Left colon (tissue), 2 donors: ENCODE measurements around the gene NCBP2. TPM values are rescaled to one million over a fixed set of nuclear protein-coding genes. Genes with fewer than 3 reads are reported as not detected.
"Not testable (repeated sequence)": the region's sequence is repeated elsewhere in the genome, so short reads cannot be mapped to it uniquely, and the experiment has no call there.

Source experiments
- ATAC-seq: fragments of 200-7000 bp; cut with Tn5 transposase; one replicate; pipeline ENCODE4 v1.9.1; 2020; ENCODE audit warnings: mild to moderate bottlenecking, moderate library complexity
- DNase-seq, 2 donors: peaks; one replicate each; pipeline ENCODE4 v3.0.0-alpha.2; 2020
- intact Hi-C, 2 donors: fragments of 100-400 bp; cut with DNase I in 1 of 2; cut with micrococcal nuclease in 1 of 2; formaldehyde crosslinking; loops; one replicate each; pipeline versions ENCODE4 v1.11.2 to v1.14.0; 2022; cut with DNase I, micrococcal nuclease
- total RNA-seq, 2 donors: library from RNA; stranded (reverse); fragmentation: NEBNext Ultra II Directional; extraction: Animal tissue kit (Norgen Biotek cat#: 25700); gene quantifications; one replicate each; pipeline ENCODE4 v1.2.1, GENCODE V29; 2021
- donor health status: DM: no; HTN: no; CAD: no.
- donor health status: DM: yes; HTN: yes; CAD: no.

The NCBP2 gene
- total RNA-seq, 2 donors from 2014 or later: 54.3 to 55.4 TPM

- intact Hi-C loops: no loop called here
- no peak for DNase-seq
- ATAC-seq: no peak
Measured at GRCh38 chr3:196947860-196948441, 5.6 kb upstream of the NCBP2 start.

GRCh38 chr3:196947136-196947859 is 5.0 kb upstream of the NCBP2 start:
- DNase-seq: no peak
- intact Hi-C loops: no loop called here
- no peak for ATAC-seq

GRCh38 chr3:196944037-196944790 is 1.9 kb upstream of the NCBP2 start:
- ATAC-seq, DNase-seq, intact Hi-C loops: not testable (repeated sequence)

GRCh38 chr3:196942915-196943277 is 568 bp upstream of the NCBP2 start:
- intact Hi-C loops: no loop called here
- DNase-seq (peak; percentile 53 to 59), ATAC-seq (peak; percentile 39)

- intact Hi-C loops: no loop called here
- DNase-seq (peak; percentile 64 to 71), ATAC-seq (peak; percentile 50)
Measured at GRCh38 chr3:196941729-196942225, 551 bp downstream of the NCBP2 start.

GRCh38 chr3:196938576-196938975 is 3.8 kb downstream of the NCBP2 start:
- DNase-seq: no peak
- intact Hi-C loops: no loop called here
- ATAC-seq: no peak

- no peak for DNase-seq
- intact Hi-C loops: no loop called here
Measured at GRCh38 chr3:196938124-196938523, 4.2 kb downstream of the NCBP2 start.

GRCh38 chr3:196936288-196936687 is 6.0 kb downstream of the NCBP2 start:
- ATAC-seq: no peak
- intact Hi-C loops: no loop called here
- DNase-seq: no peak

More at GRCh38 chr3:196938124-196938523, 4.2 kb downstream of the NCBP2 start:
- no peak for ATAC-seq

GRCh38 chr3:196932600-196932999 is 9.7 kb downstream of the NCBP2 start:
- DNase-seq (no peak), ATAC-seq (peak; percentile 14)
- intact Hi-C loops: no loop called here

- DNase-seq (no peak), ATAC-seq (no peak)
- intact Hi-C loops: no loop called here
Measured at GRCh38 chr3:196931828-196932587, 10.3 kb downstream of the NCBP2 start.

- ATAC-seq (no peak), DNase-seq (no peak)
- intact Hi-C loops: no loop called here
Measured at GRCh38 chr3:196931157-196931556, 11.2 kb downstream of the NCBP2 start.

- no peak for DNase-seq
- intact Hi-C loops: no loop called here
- ATAC-seq: no peak
Measured at GRCh38 chr3:196927571-196928453, 14.5 kb downstream of the NCBP2 start.

- intact Hi-C loops: no loop called here
- ATAC-seq (no peak), DNase-seq (no peak)
Measured at GRCh38 chr3:196920733-196921132, 21.6 kb downstream of the NCBP2 start.

- no peak for DNase-seq
- no peak for ATAC-seq
- intact Hi-C loops: no loop called here
Measured at GRCh38 chr3:196918968-196919367, 23.4 kb downstream of the NCBP2 start.

- intact Hi-C loops: no loop called here
- DNase-seq (no peak), ATAC-seq (no peak)
Measured at GRCh38 chr3:196916995-196917394, 25.3 kb downstream of the NCBP2 start.

- DNase-seq (no peak), ATAC-seq (no peak)
- intact Hi-C loops: no loop called here
Measured at GRCh38 chr3:196916221-196916620, 26.1 kb downstream of the NCBP2 start.

- intact Hi-C loops: no loop called here
- ATAC-seq: no peak
- no peak for DNase-seq
Measured at GRCh38 chr3:196915375-196915774, 27.0 kb downstream of the NCBP2 start.

GRCh38 chr3:196914866-196915265 is 27.5 kb downstream of the NCBP2 start:
- DNase-seq (no peak), ATAC-seq (no peak)
- intact Hi-C loops: no loop called here
